Mesodermal cell (in vitro differentiated cells): ENCODE results near the gene CNKSR3.

Source experiments
- H3K27ac ChIP-seq: 2 replicates; pipeline ENCODE4 v1.7.0; 2013; ENCODE audit warnings: mild to moderate bottlenecking, low read depth, low read length, moderate library complexity; ENCODE audit not compliant: severe bottlenecking
- H3K36me3 ChIP-seq: 2 replicates; pipeline ENCODE4 v1.7.1; 2013; ENCODE audit warnings: mild to moderate bottlenecking, low read length, moderate library complexity; ENCODE audit not compliant: control insufficient read depth, insufficient read depth
- H3K4me1 ChIP-seq: one replicate; pipeline ENCODE4 v1.7.1; 2013; ENCODE audit warnings: mild to moderate bottlenecking, low read length; ENCODE audit not compliant: insufficient read depth, control insufficient read depth, poor library complexity, severe bottlenecking
- H3K4me3 ChIP-seq: 2 replicates; pipeline ENCODE4 v1.7.0; 2013; ENCODE audit warnings: low read length, control low read depth, mild to moderate bottlenecking; ENCODE audit not compliant: insufficient read depth, poor library complexity, severe bottlenecking; ENCODE audit errors: extremely low read depth
- H3K9me3 ChIP-seq: 2 replicates; pipeline ENCODE4 v1.7.1; 2013; ENCODE audit warnings: mild to moderate bottlenecking, low read length, moderate library complexity; ENCODE audit not compliant: control insufficient read depth
- WGBS, 2 experiments: methylation state at CpG; one replicate each; pipeline ENCODE4 v1.1.5; 2013; ENCODE audit warnings: missing lambda C conversion rate in 2 of 2; ENCODE audit not compliant: insufficient coverage in 2 of 2; 5-methylcytosine and 5-hydroxymethylcytosine counted together

The CNKSR3 gene

GRCh38 chr6:154345811-154346210, 164.7 kb downstream of the CNKSR3 start:
- 100% methylated on average over 2 of the region's 4 CpGs; no CpG with 5 or more reads in 1 of the 2 experiments for whole genome bisulfite sequencing, 2 experiments

GRCh38 chr6:154343473-154344308, 166.8 kb downstream of the CNKSR3 start:
- Histone ChIP-seq H3K27ac (no peak overlapping the region), H3K36me3 (no peaks in the 10 kb centered on the region), H3K4me3 (no peak overlapping the region), H3K4me1 (no peaks in the 10 kb centered on the region), H3K9me3 (no peaks in the 10 kb centered on the region)
- 51 to 58% methylated on average over 12 of the region's 16 CpGs for WGBS, 2 experiments

More at GRCh38 chr6:154345811-154346210, 164.7 kb downstream of the CNKSR3 start:
- no peaks in the 10 kb centered on the region for H3K36me3 ChIP-seq
- H3K27ac ChIP-seq = no peak overlapping the region
- no peaks in the 10 kb centered on the region for H3K4me1 ChIP-seq
- H3K9me3 ChIP-seq = no peaks in the 10 kb centered on the region
- no peak overlapping the region for H3K4me3 ChIP-seq

GRCh38 chr6:154341871-154342270, 168.6 kb downstream of the CNKSR3 start:
- H3K4me3 ChIP-seq = no peak overlapping the region
- no peaks in the 10 kb centered on the region for H3K9me3 ChIP-seq
- H3K27ac ChIP-seq = peak overlapping the region; percentile 71
- 61 to 62% methylated on average over 4 of the region's 5 CpGs for WGBS, 2 experiments
- H3K36me3 ChIP-seq = no peaks in the 10 kb centered on the region
- H3K4me1 ChIP-seq = no peaks in the 10 kb centered on the region

GRCh38 chr6:154341336-154341735, 169.1 kb downstream of the CNKSR3 start:
- Histone ChIP-seq H3K4me1 (no peaks in the 10 kb centered on the region), H3K36me3 (no peaks in the 10 kb centered on the region), H3K27ac (peak overlapping the region; percentile 71), H3K4me3 (no peak overlapping the region), H3K9me3 (no peaks in the 10 kb centered on the region)
- 62 to 63% methylated on average over 2 to 3 of the region's 4 CpGs for WGBS, 2 experiments
